Ovary (tissue), 9 donors: ENCODE measurements around the gene PVALB. TPM values are rescaled to one million over a fixed set of nuclear protein-coding genes. Genes with fewer than 3 reads are reported as not detected.

Experiments used
- DNase-seq, 5 donors: peaks; one replicate each; pipeline ENCODE4 v3.0.0-alpha.2; 2019 to 2020
- H3K27ac ChIP-seq, 2 donors: fragments of 200-600 bp; one replicate each; pipeline versions ENCODE4 v1.5.1 to v1.8.0; 2019 to 2022
- H3K27me3 ChIP-seq: fragments of 200-600 bp; one replicate; pipeline ENCODE4 v1.8.0; 2022
- H3K36me3 ChIP-seq: fragments of 200-600 bp; sonication (generic); one replicate; pipeline ENCODE4 v1.5.1; 2019
- H3K4me1 ChIP-seq: one replicate; pipeline ENCODE4 v1.8.1; 2013; ENCODE audit warnings: mild to moderate bottlenecking, moderate library complexity; ENCODE audit not compliant: insufficient read depth
- H3K4me3 ChIP-seq: fragments of 200-600 bp; sonication (generic); one replicate; pipeline ENCODE4 v1.5.1; 2017
- H3K9me3 ChIP-seq, 2 donors: fragments of 200-600 bp in 1 of 2; sonication (generic) in 1 of 2; one replicate each; pipeline versions ENCODE4 v1.5.1 to v1.8.1; 2013 to 2019; ENCODE audit warnings: mild to moderate bottlenecking in 1 of 2, moderate library complexity in 1 of 2
- CTCF ChIP-seq, 3 donors: fragments of 450-650 bp in 2 of 3; fragments of 200-600 bp in 1 of 3; IDR thresholded peaks; one replicate each; pipeline versions ENCODE4 v1.5.1 to v1.8.0; 2016 to 2022; ENCODE audit warnings: antibody characterized with exemption in 3 of 3, mild to moderate bottlenecking in 1 of 3
- EP300 ChIP-seq: sonication (generic); formaldehyde crosslinking; IDR thresholded peaks from one replicate; pipeline ENCODE4 v1.6.1; 2017; ENCODE audit warnings: antibody characterized with exemption
- POLR2A ChIP-seq: fragments of 450-650 bp; IDR thresholded peaks from one replicate; pipeline ENCODE4 v1.6.1; 2017; ENCODE audit warnings: antibody characterized with exemption, mild to moderate bottlenecking, moderate library complexity
- WGBS, 3 donors: extraction: QIAGEN DNeasy Blood & Tissue Kit in 1 of 3; methylation state at CpG; one replicate each; pipeline versions ENCODE4 v1.1.5 to v1.1.7; 2013 to 2017; 5-methylcytosine and 5-hydroxymethylcytosine counted together
- intact Hi-C, 4 donors: fragments of 100-400 bp; cut with DNase I; formaldehyde crosslinking; loops; one replicate each; pipeline versions ENCODE4 v1.11.0 to v1.15.1; 2022 to 2023
- polyA plus RNA-seq, 2 donors: library from polyadenylated mRNA; stranded (reverse); fragments of 200-250 nt in 1 of 2; fragments of 350-450 nt in 1 of 2; fragmentation: Illumina TruSeq in 1 of 2; extraction: RNeasy Lipid Tissue Mini Kit (QIAGEN cat#74804) in 1 of 2; gene quantifications; one replicate each; pipeline ENCODE4 v1.2.3, GENCODE V29; 2013 to 2014
- total RNA-seq, 7 donors: library from RNA; depleted of rRNA in 2 of 7; stranded (reverse); fragments of >200 nt in 2 of 7; fragmentation: NEBNext Ultra II Directional in 3 of 7; extraction: Animal tissue kit (Norgen Biotek cat#: 25700) in 3 of 7; gene quantifications; one replicate each; pipeline versions ENCODE4 v1.1.0 to v1.2.4, GENCODE V29; 2016 to 2023
- donor health status: DM: no; HTN: no; CAD: no; lungs with moderate emphysema.
- donor health status: DM: no; HTN: no; CAD: no.
- donor health status: Bipolar disorder and iron deficiency.
- donor health status: DM: yes; HTN: yes; CAD: no.
- donor health status: DM: no; HTN: no; CAD: no.
- donor health status: DM: yes; HTN: yes; CAD: no.

The PVALB gene
- total and polyA plus RNA-seq, 9 donors: 0.41 to 0.47 TPM; not detected in 7

GRCh38 chr22:36753916-36754315 is 62.9 kb downstream of the PVALB start:
- H3K27me3 ChIP-seq: no peaks in the 10 kb centered on the region
- no peak for DNase-seq
- 74 to 78% (median 77%) methylated on average over 12 of the region's 12 CpGs for WGBS, 3 donors
- intact Hi-C loops: no loop called here
- peaks cover 3% of the 10 kb centered on the region for H3K4me1 ChIP-seq
- no peaks in the 10 kb centered on the region for H3K9me3 ChIP-seq
- TF ChIP-seq CTCF (IDR thresholded peaks at IDR 0.05) (no peak), EP300 (no peak), POLR2A (no peak)
- H3K27ac ChIP-seq: no peak overlapping the region
- H3K4me3 ChIP-seq: no peak overlapping the region
- no peaks in the 10 kb centered on the region for H3K36me3 ChIP-seq

- TF ChIP-seq POLR2A: no peak
- no peak for TF ChIP-seq CTCF (IDR thresholded peaks at IDR 0.05)
- no peak for TF ChIP-seq EP300
- DNase-seq: no peak
- Histone ChIP-seq H3K9me3 (no peaks in the 10 kb centered on the region), H3K27me3 (no peaks in the 10 kb centered on the region), H3K4me3 (no peak overlapping the region), H3K27ac (no peak overlapping the region), H3K4me1 (peaks cover 3% of the 10 kb centered on the region), H3K36me3 (no peaks in the 10 kb centered on the region)
- WGBS, 3 donors: 67 to 74% (median 67%) methylated on average over 4 of the region's 4 CpGs
- intact Hi-C loops: no loop called here
Observed at GRCh38 chr22:36753120-36753802, 63.6 kb downstream of the PVALB start.

Other genes starting within 250 kb of the PVALB start
- gene CACNG2, start 113.3 kb downstream of the PVALB start, total RNA-seq: not detected
- gene CACNG2, start 113.3 kb downstream of the PVALB start, polyA plus RNA-seq: not detected
- 10 to 100 TPM; 26.0 to 38.8 (median 29.5) TPM for gene IFT27, start 40.9 kb downstream of the PVALB start, total RNA-seq
- 10 to 100 TPM; 14.2 to 20.0 TPM for gene IFT27, start 40.9 kb downstream of the PVALB start, polyA plus RNA-seq
- gene NCF4, start 44.0 kb upstream of the PVALB start, total RNA-seq: 1 to 10 TPM; 2.2 to 6.7 (median 4.8) TPM
- 1 to 10 TPM; 4.6 to 5.0 TPM for gene NCF4, start 44.0 kb upstream of the PVALB start, polyA plus RNA-seq
- 1 to 10 TPM in 4 of 7 donors, under 1 TPM in 3; 0.53 to 2.3 (median 1.8) TPM for gene CSF2RB, start 96.6 kb upstream of the PVALB start, total RNA-seq
- gene CSF2RB, start 96.6 kb upstream of the PVALB start, polyA plus RNA-seq: 1 to 10 TPM in 1 of 2 donors, under 1 TPM in 1; 0.96 to 2.0 TPM
- 10 to 100 TPM; 25.9 to 59.9 (median 42.4) TPM for gene TST, start 202.4 kb upstream of the PVALB start, total RNA-seq
- gene TST, start 202.4 kb upstream of the PVALB start, polyA plus RNA-seq: 10 to 100 TPM in 1 of 2 donors, 1 to 10 TPM in 1; 6.4 to 55.7 TPM
- gene MPST, start 202.7 kb upstream of the PVALB start, total RNA-seq: 100 to 1,000 TPM in 3 of 7 donors, 10 to 100 TPM in 4; 67.7 to 178 (median 91.6) TPM
- 100 to 1,000 TPM in 1 of 2 donors, 1 to 10 TPM in 1; 5.4 to 163 TPM for gene MPST, start 202.7 kb upstream of the PVALB start, polyA plus RNA-seq
- gene KCTD17, start 234.7 kb upstream of the PVALB start, total RNA-seq: 10 to 100 TPM; 15.9 to 34.7 (median 28.7) TPM
- 10 to 100 TPM in 1 of 2 donors, 1 to 10 TPM in 1; 4.5 to 25.0 TPM for gene KCTD17, start 234.7 kb upstream of the PVALB start, polyA plus RNA-seq